Esophagus muscularis mucosa (tissue), 4 donors: Measurements from ENCODE around the gene CLK4. TPM values are rescaled to one million over a fixed set of nuclear protein-coding genes. Genes with fewer than 3 reads are reported as not detected.

Experiments
- DNase-seq: peaks from one replicate; pipeline ENCODE4 v3.0.0-alpha.2; 2017; ENCODE audit errors: extremely low spot score
- H3K27ac ChIP-seq, 4 donors: fragments of 200-600 bp; sonication (generic); replicated peaks in 1 of 4; 1 replicate in 3 of 4; 2 replicates in 1 of 4; pipeline ENCODE4 v1.5.1; 2016 to 2019; ENCODE audit warnings: mild to moderate bottlenecking in 1 of 4
- H3K27me3 ChIP-seq, 4 donors: fragments of 200-600 bp; sonication (generic); one replicate each; pipeline versions ENCODE4 v1.5.1 to v1.6.0; 2016 to 2019
- H3K36me3 ChIP-seq, 4 donors: fragments of 200-600 bp; sonication (generic); one replicate each; pipeline ENCODE4 v1.5.1; 2016 to 2019
- H3K4me1 ChIP-seq, 4 donors: fragments of 200-600 bp; sonication (generic); one replicate each; pipeline ENCODE4 v1.5.1; 2016 to 2019
- H3K4me3 ChIP-seq, 4 donors: fragments of 200-600 bp; sonication (generic); 1 replicate in 2 of 4; 2 replicates in 2 of 4; pipeline ENCODE4 v1.5.1; 2016 to 2019; ENCODE audit warnings: mild to moderate bottlenecking in 4 of 4, moderate library complexity in 1 of 4
- H3K9me3 ChIP-seq, 4 donors: fragments of 200-600 bp; sonication (generic); 1 replicate in 3 of 4; 2 replicates in 1 of 4; pipeline ENCODE4 v1.5.1; 2016 to 2019
- EP300 ChIP-seq: sonication (generic); formaldehyde crosslinking; IDR thresholded peaks from one replicate; pipeline ENCODE4 v1.6.1; 2017; ENCODE audit warnings: antibody characterized with exemption
- POLR2A ChIP-seq: fragments of 450-650 bp; IDR thresholded peaks from one replicate; pipeline ENCODE4 v1.6.1; 2017; ENCODE audit warnings: antibody characterized with exemption, moderate library complexity, mild to moderate bottlenecking, low read depth
- POLR2AphosphoS5 ChIP-seq, 2 donors: sonication (generic); formaldehyde crosslinking; IDR thresholded peaks; one replicate each; pipeline ENCODE4 v1.6.1; 2017; ENCODE audit warnings: antibody characterized with exemption in 2 of 2
- WGBS: methylation state at CpG from one replicate; pipeline ENCODE4 v1.1.5; 2018; 5-methylcytosine and 5-hydroxymethylcytosine counted together
- intact Hi-C: fragments of 100-400 bp; cut with DNase I; formaldehyde crosslinking; loops from one replicate; pipeline ENCODE4 v1.15.1; 2023
- total RNA-seq, 4 donors: library from RNA; depleted of rRNA; stranded (reverse); fragments of >200 nt; gene quantifications; one replicate each; pipeline versions ENCODE4 v1.1.0 to v1.2.1, GENCODE V29; 2016
- TF ChIP-seq, protein P1 (sequence below), 3 experiments: fragments of 200-600 bp in 2 of 3; fragments of 450-650 bp in 1 of 3; sonication (generic) in 2 of 3; IDR thresholded peaks; one replicate each; pipeline ENCODE4 v1.5.1; 2017 to 2019; ENCODE audit warnings: antibody characterized with exemption in 3 of 3, mild to moderate bottlenecking in 2 of 3, moderate library complexity in 1 of 3

CLK4 gene
- total RNA-seq, 4 donors from 2014 or later = 16.7 to 24.9 (median 18.9) TPM

DNA sequence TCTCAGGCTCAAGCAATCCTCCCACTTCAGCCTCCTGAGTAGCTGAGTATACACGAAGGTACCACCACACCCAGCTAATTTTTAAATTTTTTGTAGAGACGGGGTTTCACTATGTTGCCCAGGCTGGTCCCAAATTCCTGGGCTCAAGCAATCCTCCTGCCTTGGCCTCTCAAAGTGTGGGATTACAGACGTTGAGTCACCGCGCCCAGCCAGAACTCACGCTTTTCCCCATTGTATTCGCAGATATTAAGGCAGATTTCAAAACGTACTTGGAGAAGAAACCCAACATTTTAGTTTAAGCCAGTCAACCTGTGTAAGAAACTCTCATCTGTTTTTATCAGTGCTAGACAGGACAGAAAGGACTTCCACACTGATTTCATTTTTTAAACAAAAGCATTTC is 63.2 kb downstream of the CLK4 start:
- Histone ChIP-seq H3K4me1 (no peaks in the 10 kb centered on the region), H3K27me3 (no peaks in the 10 kb centered on the region), H3K4me3 (no peak overlapping the region), H3K9me3 (no peaks in the 10 kb centered on the region), H3K36me3 (no peaks in the 10 kb centered on the region), H3K27ac (no peak overlapping the region)
- 86% methylated on average over 8 of the region's 8 CpGs for WGBS
- intact Hi-C loops = no loop called here
- no peak for DNase-seq
- no peak for TF ChIP-seq POLR2A

DNA sequence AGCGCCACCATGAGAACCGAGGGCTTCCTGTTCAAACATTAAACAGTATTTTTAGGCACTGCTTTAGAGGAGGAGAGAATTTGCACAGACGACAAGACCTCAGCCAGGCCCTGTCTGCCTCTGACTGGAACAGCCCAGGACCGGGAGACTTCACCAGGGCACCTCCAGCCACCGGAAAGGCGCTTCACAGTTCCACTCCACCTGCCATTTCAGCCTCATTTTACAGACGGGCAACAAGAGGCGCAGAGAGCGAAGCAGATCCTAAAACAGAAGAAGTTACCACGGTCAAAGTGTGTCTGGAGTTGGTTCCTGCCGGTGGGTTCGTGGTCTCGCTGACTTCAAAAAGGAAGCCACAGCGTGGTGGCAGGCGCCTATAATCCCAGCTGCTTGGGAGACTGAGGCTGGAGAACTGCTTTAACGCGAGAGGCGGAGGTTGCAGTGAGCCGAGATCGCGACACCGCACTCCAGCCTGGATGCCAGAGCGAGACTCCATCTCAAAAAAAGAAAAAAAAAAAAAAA is 65.0 kb downstream of the CLK4 start:
- intact Hi-C loops = no loop called here
- no peak for DNase-seq

DNA sequence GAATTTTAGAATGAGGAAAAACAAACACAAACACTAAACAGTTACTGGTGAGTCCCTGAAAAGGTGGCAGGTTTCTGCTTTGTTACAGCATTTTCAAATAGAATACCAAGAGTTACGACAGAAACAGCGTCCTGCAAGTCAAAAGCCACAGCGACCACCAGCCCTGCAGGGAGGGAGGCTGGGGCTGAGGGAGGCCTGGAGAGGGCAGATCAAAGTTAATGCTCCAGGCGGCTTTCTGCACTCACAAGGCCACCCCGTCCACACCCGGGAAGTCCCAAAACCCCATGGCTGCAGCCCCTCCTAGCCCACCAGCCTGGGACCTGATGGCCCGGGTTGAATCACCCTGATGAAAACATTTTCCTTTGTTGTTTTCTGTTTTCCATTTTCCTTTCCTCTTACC is 65.9 kb downstream of the CLK4 start:
- intact Hi-C loops = no loop called here
- peaks cover 0 to 8% (median 0%) of the 10 kb centered on the region in 4 donors for H3K27me3 ChIP-seq
- H3K9me3 ChIP-seq = no peaks in the 10 kb centered on the region
- H3K4me3 ChIP-seq = no peak overlapping the region
- H3K36me3 ChIP-seq = no peaks in the 10 kb centered on the region
- no peak for DNase-seq
- H3K27ac ChIP-seq = no peak overlapping the region
- H3K4me1 ChIP-seq = no peaks in the 10 kb centered on the region
- TF ChIP-seq, protein P1, sequence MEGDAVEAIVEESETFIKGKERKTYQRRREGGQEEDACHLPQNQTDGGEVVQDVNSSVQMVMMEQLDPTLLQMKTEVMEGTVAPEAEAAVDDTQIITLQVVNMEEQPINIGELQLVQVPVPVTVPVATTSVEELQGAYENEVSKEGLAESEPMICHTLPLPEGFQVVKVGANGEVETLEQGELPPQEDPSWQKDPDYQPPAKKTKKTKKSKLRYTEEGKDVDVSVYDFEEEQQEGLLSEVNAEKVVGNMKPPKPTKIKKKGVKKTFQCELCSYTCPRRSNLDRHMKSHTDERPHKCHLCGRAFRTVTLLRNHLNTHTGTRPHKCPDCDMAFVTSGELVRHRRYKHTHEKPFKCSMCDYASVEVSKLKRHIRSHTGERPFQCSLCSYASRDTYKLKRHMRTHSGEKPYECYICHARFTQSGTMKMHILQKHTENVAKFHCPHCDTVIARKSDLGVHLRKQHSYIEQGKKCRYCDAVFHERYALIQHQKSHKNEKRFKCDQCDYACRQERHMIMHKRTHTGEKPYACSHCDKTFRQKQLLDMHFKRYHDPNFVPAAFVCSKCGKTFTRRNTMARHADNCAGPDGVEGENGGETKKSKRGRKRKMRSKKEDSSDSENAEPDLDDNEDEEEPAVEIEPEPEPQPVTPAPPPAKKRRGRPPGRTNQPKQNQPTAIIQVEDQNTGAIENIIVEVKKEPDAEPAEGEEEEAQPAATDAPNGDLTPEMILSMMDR (IDR thresholded peaks at IDR 0.05) = no peak
- TF ChIP-seq EP300 (no peak), POLR2AphosphoS5 (IDR thresholded peaks at IDR 0.05) (no peak), POLR2A (no peak)
- 85% methylated on average over 5 of the region's 7 CpGs for WGBS

More for the DNA sequence above, 65.0 kb downstream of the CLK4 start:
- WGBS = 87% methylated on average over 23 of the region's 23 CpGs
- Histone ChIP-seq H3K4me3 (no peak overlapping the region), H3K4me1 (no peaks in the 10 kb centered on the region), H3K36me3 (no peaks in the 10 kb centered on the region), H3K27me3 (peaks cover 0 to 8% (median 0%) of the 10 kb centered on the region in 4 donors), H3K27ac (no peak overlapping the region), H3K9me3 (no peaks in the 10 kb centered on the region)
- TF ChIP-seq, protein P1 (IDR thresholded peaks at IDR 0.05) = no peak
- TF ChIP-seq POLR2AphosphoS5 (IDR thresholded peaks at IDR 0.05) = no peak
- no peak for TF ChIP-seq POLR2A
- TF ChIP-seq EP300 = no peak

DNA sequence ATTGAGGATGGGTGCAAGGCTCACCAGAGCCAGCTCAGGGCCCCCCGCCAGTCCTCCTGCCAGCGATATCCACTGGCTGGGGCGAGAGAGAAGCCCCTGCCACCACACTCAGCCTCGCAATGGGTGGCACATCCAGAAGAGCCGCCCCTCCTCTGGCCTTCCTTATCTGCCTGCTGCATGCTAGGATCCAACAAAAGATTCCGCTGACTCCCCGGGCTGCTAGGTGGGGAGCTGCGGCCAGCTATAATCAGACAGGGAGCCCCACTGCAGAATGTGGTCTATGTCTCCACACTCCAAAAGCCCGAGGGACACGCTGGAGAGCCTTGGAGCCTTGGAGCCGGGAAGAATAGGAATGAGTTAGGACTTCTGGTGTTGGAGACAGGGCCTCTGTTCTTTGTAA is 69.4 kb downstream of the CLK4 start:
- intact Hi-C loops = no loop called here
- DNase-seq = no peak
- peaks cover 0 to 8% (median 0%) of the 10 kb centered on the region in 4 donors for H3K27me3 ChIP-seq

DNA sequence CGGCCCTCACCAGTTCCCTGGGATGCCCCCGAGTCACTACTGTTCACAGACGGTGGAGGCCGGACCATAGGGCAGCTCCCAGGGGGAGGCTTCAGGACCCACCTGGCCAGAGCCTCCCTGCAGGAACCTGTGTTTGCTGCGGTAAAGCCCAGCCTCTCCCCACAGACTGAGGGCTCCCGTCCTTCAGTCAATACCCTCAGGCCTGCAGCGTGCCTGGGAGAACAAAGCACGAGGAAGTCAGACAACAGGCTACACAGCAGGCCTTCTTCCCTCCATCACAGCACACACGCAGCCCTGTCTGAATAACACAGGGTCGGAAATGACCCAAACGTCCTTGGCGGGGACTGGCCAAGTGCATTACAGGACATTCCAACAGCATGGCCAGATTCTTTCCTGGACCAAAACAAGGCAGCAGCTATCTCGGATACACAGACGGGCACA is 71.1 kb downstream of the CLK4 start:
- H3K36me3 ChIP-seq = no peaks in the 10 kb centered on the region
- intact Hi-C loops = no loop called here
- TF ChIP-seq, protein P1 (IDR thresholded peaks at IDR 0.05) = no peak
- no peak for TF ChIP-seq POLR2AphosphoS5 (IDR thresholded peaks at IDR 0.05)
- no peak for TF ChIP-seq EP300
- no peak for TF ChIP-seq POLR2A
- H3K4me3 ChIP-seq = no peak overlapping the region
- H3K9me3 ChIP-seq = no peaks in the 10 kb centered on the region
- H3K4me1 ChIP-seq = no peaks in the 10 kb centered on the region
- DNase-seq = no peak
- 86% methylated on average over 11 of the region's 14 CpGs for WGBS
- no peak overlapping the region for H3K27ac ChIP-seq
- peaks cover 0 to 11% (median 0%) of the 10 kb centered on the region in 4 donors for H3K27me3 ChIP-seq

More for the DNA sequence above, 69.4 kb downstream of the CLK4 start:
- TF ChIP-seq, protein P1 (IDR thresholded peaks at IDR 0.05) = no peak
- no peak for TF ChIP-seq EP300
- Histone ChIP-seq H3K4me1 (no peaks in the 10 kb centered on the region), H3K9me3 (no peaks in the 10 kb centered on the region), H3K27ac (no peak overlapping the region), H3K4me3 (no peak overlapping the region), H3K36me3 (no peaks in the 10 kb centered on the region)
- 98% methylated on average over 8 of the region's 11 CpGs for WGBS
